Measurements from ENCODE around the gene FAM219B. TPM values are rescaled to one million over a fixed set of nuclear protein-coding genes. Genes with fewer than 3 reads are reported as not detected.
"Not testable (repeated sequence)": the region's sequence is repeated elsewhere in the genome, so short reads cannot be mapped to it uniquely, and the experiment has no call there.

The FAM219B gene
- total RNA-seq, 2 donors from 2014 or later = 91.2 to 117 TPM

DNA sequence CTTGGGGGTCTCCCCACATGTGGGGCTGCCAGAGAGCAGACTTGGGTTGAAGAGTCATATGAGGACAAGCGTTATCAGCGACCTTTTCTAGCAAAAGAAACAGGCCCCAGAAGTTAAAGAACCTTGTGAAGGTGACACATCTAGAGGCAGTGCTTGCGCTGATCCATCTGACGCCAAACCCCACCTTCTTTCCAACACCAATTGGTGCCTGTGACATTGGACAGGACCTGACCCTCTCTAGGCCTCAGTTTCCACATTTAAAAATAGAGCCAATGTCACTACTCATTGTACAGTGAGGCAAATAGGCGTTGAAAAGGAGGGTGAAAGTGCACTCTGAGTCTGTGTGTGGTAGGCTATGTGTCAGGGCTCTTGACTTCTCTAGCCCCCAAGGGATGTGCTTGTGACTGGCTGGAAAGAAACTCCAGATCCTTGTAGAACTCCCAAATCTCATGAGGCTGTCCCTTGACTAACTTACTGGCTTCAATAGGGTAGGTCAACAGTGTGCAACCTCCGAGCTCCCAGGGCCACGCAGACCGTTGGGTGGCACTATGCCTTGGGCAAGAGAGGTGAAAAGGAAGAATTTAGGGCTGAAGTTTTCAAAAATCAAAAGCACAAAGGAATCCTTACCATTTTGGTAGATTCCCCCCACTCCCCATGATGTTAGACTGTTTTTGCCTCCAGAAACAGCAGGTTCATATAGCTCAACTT lies 666 bp upstream of the FAM219B start:
- ATAC-seq (peak; percentile 66 to 72), DNase-seq (peak; percentile 45)
- intact Hi-C loops (cut with DNase I) = loop anchor here (5.0 to 10.0 kb wide), 3 partner anchors 65 to 123 kb away; partner anchors contain the start of genes CSK (in 1 of the 2) and ULK3 (in 1 of the 2)

DNA sequence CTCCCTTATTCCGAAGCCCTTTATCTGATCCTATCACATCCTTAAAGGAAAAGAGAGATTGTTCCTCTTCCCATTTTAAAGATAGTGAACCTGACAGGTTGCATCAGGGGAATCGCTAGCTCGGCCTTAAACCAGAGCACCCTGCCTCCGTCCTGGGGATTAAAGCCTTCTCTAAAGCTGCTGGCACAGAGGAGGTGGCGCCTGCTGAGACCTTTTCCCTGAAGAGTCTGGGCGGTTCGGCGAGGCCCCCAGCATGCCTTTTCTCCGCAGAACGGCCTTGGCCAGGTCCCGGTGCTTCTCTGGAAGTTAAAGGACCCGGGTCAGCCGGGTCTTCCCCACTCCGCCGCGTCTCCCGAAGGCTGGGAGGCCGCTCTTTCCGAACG lies 593 bp downstream of the FAM219B start:
- ATAC-seq = peak; percentile 39 to 43
- no peak for DNase-seq
- intact Hi-C loops (cut with DNase I) = loop anchor here (5.0 to 10.0 kb wide), 3 partner anchors 64 to 121 kb away; partner anchors contain the start of genes CSK (in 1 of the 2) and ULK3 (in 1 of the 2)

DNA sequence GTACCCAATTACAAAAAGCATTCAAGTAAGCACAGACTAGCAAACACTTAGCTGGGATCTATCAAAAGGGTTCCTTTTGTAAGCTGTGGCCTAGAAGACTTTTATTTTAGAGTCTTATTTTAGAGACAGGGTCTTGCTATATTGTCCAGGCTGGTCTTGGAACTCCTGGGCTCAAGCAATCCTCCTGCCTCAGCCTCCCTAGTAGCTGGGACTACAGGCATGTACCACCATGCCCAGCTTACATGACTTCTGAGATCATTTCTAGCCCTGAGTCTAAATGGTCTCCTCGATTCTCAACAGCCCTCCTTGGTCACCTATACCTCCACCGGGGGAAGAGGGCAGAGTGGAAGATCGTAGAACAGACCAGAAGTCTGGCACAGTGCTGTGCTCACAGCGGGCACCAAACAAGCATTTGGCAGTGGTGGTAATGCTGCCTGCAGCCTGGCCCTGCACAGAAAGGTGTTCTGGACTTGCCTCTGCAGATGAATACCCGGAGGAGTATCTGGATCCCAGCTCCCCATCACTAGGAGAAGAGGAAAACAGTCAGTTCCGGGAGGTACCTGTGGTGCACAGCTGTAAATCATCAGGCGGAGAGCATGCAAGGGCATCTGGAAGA lies 2.4 kb downstream of the FAM219B start:
- DNase-seq (no peak), ATAC-seq (no peak)
- intact Hi-C loops (cut with DNase I) = loop anchor here in 1 of 2 donors (10.0 kb wide), 2 partner anchors 69 to 119 kb away; partner anchors contain the start of gene CSK

DNA sequence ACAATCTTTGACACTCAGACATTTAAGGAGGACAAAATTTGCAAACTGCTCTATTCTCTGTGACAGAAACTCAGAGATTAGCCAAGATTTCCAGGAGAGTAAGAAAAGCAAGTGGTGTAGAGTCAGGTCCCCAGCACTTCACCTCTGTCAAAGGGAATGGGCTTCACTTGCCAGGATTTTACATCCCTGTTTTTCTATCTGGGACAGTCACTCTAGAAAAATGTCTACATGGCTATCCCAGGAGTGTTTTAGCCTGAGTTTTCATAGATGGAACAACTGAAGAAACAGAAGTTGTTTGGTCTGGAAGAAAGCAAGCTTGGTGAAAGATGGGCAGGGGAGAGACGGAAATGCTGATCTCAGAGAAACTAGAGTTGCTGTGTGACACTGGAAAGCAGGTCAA lies 3.0 kb downstream of the FAM219B start:
- DNase-seq = no peak
- ATAC-seq = no peak
- intact Hi-C loops (cut with DNase I) = loop anchor here in 1 of 2 donors (10.0 kb wide), 2 partner anchors 69 to 119 kb away; partner anchors contain the start of gene CSK

DNA sequence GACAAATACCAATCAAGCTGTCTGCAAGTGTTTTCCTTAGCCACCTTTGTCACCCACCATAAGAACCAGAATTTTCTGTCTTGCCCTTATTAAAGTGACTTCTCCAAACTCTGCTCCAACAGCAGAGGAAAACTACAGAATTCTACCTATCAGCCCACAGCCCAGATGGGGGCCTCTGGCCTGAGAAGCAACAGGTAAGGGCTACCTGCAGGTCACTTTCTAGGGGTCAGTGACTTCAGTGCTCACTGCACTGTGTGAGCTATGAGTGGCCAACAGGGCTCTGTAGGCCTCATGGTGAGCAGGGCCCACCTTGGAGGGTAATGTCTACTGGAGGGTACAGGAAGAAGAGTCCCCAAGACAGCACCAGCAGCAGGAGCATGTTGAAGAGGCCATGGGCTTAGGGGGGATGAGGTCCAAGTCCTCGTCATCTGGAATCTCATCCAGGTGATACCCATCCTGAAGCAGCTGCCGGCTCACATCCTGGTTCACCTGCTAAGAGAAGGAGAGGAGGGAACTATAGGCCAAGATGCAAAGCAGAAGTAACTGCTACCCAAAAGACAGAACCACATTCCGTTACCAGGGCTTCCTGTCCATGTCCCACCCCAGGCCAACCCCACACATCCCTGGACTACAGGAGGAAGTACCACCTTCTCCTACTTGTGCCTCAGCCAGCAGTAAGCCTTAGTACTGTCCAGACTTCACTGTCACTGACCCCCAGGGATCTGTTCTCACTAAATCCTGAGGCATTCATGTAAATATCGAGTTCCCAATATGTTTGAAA lies 4.2 kb downstream of the FAM219B start:
- intact Hi-C loops (cut with DNase I) = loop anchor here in 1 of 2 donors (10.0 kb wide), 2 partner anchors 68 to 118 kb away; partner anchors contain the start of gene CSK
- ATAC-seq = no peak
- no peak for DNase-seq

DNA sequence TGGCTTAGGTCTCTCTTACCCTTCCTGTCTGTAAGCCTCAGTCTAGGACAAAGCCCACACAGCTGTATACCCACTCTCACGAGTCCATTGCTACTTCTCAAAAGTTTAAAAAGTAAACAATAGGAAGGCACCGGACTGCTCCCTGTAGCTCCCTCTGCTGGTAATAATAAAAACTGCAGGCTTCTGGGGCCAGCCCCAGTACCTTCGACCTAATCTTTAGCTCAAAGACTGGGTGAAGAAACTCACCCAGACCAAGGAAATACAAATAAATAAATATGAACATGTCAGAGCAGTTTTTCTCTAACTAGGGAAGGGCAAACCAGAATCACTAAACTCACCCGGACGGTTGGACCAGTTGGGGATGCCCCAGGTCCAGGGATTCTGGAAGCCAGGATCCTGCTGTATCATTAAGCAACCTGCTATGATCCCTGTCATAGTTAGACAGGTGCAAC lies 5.0 kb downstream of the FAM219B start:
- DNase-seq (no peak), ATAC-seq (peak; percentile 15 to 34)
- intact Hi-C loops (cut with DNase I) = loop anchor here in 1 of 2 donors (10.0 kb wide), 2 partner anchors 67 to 117 kb away; partner anchors contain the start of gene CSK

DNA sequence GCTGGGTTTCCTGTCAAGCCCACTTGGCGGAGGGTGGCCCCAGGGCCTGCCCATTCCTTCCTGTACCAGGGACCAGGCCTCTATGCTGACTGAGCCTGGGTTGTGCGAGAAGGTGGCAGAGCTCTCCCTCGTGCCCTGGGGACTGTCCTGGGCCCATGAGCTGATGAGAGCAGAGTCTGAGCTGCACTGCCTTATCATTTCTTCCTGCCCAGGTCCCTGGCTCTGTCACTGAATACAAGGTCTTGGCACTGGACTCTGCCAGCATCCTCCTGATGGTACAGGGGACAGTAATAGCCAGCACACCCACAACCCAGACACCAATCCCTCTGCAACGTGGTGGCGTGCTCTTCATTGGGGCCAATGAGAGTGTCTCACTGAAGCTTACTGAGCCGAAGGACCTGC lies 9.3 kb downstream of the FAM219B start:
- DNase-seq (no peak), ATAC-seq (peak; percentile 55 to 62)
- intact Hi-C loops (cut with DNase I) = no loop called here

DNA sequence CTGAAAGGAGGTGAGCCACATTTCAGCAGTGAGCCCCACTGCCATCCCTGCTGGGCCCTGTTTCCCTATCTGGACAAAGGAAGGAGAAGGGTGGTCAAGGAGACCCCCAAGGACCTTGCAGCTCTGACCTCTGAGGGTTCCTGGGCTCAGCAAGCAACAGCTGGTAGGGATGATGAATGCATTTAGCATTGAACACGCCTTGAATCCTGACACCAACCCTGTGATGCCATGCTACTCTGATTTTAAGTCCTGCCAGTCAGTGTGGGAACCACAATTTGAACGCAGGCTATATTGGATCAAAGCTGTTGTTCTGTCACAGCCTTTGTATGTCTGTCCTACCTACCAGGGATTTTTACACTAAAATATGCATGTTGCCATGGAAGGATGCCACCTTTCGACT lies 10.3 kb downstream of the FAM219B start:
- intact Hi-C loops (cut with DNase I) = no loop called here
- DNase-seq (no peak), ATAC-seq (no peak)

DNA sequence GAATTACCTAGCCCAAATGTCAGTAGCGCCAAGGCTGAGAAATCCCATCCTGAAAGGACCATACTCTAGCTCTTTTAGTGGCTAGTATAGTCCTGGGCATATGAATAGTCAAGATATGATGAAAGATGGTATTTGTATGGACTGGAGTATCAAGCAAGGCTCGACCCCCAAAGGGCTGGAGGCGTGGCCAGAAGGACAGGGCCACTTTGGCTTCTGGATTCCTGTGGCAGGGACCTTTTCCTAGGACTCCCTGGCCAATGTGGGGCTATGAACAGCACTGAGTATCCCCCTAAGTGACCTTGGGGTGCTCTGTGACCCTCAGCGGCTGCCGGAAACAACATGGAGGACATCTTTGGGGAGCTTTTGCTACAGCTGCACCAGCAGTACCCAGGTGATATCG lies 10.8 kb downstream of the FAM219B start:
- DNase-seq (no peak), ATAC-seq (no peak)
- intact Hi-C loops (cut with DNase I) = no loop called here

DNA sequence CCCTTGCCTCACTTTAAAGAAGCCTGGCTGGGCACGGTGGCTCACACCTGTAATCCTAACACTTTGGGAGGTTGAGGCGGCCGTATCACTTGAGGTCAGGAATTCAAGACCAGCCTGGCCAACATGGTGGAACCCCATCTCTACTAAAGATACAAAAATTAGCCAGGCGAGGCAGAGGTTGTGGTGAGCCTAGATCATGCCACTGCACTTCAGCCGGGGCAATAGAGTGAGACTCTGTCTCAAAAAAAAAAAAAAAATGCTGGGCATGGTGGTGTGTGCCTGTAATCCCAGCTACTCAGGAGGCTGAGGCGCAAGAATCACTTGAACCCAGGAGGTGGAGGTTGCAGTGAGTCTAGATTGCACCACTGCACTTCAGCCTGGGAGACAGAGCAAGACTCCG lies 12.3 kb downstream of the FAM219B start:
- intact Hi-C loops (cut with DNase I); DNase-seq: not testable (repeated sequence)

DNA sequence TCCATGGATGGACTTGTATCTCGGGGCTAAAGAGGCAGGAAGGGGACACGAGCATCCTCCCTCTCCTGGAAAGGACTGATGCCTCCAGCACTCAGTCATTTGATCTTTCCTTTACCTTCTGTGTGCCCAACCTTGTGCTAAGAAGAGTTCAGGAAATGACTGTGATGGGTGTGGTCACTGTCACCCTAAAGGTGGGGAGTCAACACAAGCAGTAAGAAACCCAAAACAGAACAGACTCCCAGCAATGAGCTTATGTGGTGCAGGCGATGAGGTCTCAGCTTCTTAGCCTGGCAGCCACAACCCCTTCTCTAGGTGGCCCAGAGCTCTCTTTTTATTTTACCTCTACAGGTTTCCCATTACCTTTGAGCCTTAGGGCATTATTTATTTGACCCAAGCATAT lies 13.0 kb downstream of the FAM219B start:
- intact Hi-C loops (cut with DNase I) = no loop called here
- DNase-seq (peak; percentile 8), ATAC-seq (no peak)

More for the DNA sequence above, 12.3 kb downstream of the FAM219B start:
- ATAC-seq = not testable (repeated sequence)

DNA sequence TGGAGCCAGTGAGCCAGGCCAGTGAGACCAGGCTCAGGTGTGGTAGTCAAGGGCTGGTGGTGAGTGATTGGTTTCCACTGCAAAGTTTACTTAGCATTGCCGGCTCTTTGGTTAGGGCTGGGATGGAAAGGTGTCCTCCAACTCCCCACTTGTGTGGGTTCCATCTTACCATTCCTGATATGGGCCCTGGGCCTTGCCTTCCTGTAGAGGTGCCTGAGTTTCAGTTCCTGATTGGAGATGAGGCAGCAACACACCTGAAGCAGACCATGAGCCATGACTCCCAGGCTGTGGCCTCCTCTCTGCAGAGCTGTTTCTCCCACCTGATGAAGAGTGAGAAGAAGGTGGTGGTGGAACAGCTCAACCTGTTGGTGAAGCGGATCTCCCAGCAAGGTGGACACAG lies 13.7 kb downstream of the FAM219B start:
- intact Hi-C loops (cut with DNase I) = no loop called here
- DNase-seq = peak; percentile 0
- no peak for ATAC-seq

DNA sequence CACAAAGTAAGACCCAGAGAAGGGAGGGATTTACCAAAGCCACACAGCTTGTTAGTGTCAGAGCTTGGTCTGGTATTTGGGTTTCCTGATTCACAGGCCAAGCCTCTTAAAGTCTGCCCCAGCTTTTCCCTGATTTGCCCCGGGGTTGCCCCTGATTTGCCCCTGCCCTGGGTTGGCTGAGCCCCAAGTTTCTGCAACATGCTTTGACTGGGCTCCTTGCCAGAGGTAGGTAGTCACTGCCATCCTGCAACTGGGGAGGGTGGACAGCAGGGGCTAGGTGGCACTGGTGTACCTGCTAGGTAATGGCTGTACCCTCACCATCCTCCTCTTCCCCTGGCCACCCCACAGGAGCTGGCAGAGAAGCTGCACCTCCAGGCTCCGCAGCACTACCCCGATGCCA lies 14.3 kb downstream of the FAM219B start:
- peak; percentile 16 for DNase-seq
- ATAC-seq = no peak
- intact Hi-C loops (cut with DNase I) = no loop called here

DNA sequence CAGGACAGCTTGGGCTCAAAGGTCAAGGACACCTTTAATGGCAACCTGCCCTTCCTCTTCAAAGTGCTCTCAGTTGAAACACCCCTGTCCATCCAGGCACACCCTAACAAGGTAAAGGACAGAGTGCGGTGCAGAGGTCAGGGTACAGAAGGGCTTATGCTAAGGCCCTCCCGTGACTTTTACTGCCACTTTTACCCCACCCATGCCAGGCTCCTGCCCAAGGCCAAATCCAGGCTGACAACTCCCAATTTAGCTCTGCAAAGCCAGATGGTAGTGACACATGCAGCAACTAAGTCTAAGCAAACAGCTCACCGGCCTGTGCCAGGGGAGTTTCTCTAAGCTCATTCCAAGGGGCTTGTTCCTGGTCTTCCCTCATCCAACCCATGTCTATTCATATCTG lies 15.2 kb downstream of the FAM219B start:
- DNase-seq (peak; percentile 16), ATAC-seq (no peak)
- intact Hi-C loops (cut with DNase I) = no loop called here

DNA sequence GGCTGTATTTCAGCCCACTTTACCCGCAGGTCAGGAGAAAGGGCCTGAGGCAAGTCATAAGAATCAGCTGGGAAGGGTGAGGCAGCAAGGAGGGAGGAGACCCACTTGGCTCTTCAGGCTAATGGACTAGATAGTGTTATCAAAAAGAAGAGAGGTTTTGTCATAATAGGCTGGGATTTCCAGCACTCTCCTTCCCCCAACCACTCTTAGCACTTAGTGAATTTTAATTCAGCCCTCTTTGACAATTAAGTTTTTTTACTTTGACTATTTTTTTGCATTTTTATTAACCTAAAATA lies 16.0 kb downstream of the FAM219B start:
- ATAC-seq = no peak
- intact Hi-C loops (cut with DNase I) = no loop called here
- no peak for DNase-seq

DNA sequence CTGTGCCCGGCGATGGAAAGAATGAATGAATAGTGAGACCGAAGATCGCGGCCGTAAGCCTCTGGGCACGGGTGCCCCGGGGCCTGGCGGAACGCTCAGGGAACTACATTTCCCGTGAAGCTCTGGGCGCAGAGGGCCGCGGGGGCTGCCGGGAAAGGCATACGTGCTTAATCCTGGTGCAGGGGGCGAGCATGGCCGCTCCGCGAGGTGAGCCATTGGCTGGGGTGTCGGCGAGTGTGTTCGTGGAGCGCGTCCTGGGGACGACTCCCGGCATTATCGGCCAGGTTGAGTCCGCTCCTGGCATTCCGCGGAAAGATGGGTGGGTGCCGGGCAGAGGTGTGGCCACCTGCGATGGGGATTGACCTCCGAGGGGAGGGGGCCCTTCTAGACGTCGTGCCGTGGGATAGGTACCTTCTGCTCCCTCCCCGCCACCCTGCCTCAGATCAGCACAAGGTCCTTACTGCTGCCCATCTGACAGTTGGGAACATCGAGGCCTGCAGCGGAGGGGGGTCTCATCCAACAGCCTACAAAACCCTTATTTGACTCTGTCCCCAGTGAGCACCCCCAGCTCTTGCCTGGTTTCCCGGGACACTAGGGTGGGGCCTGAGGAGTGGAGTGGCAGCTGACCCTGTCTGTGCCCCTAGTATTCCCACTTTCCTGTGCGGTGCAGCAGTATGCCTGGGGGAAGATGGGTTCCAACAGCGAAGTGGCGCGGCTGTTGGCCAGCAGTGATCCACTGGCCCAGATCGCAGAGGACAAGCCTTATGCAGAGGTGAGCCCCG lies 16.6 kb downstream of the FAM219B start, which contains the start of gene MPI:
Gene MPI, plus strand, starts transcription at position 160 of the 782 bp plus-strand sequence. Its CDS starts 32 bp downstream, at position 192.
- peak; percentile 91 for DNase-seq
- peak; percentile 96 to 98 for ATAC-seq
- intact Hi-C loops (cut with DNase I) = no loop called here

DNA sequence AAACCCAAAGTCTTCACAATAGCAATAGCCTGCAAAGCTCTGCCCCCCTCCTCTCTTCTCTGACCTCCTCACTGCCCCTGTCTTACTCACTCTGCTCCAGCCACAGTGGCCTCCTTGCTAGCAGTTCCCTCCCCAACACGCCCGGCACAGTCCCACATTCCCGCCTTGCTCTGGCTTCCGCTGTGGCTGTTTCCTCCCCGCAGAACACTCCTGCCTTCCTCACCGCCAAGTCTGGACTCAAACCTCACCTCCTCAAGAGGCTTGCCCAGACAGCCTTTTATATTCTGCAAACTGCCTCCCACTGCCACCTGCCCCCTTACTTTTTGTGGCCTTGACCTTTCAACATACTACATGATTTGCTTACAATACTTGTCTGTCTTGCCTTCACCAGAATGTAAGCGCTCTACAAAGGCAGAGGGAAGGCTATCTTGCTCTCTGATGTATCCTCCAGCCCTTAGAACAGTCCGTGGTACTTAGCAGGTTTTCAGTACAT lies 17.2 kb downstream of the FAM219B start:
- peak; percentile 64 to 73 for ATAC-seq
- intact Hi-C loops (cut with DNase I) = no loop called here
- peak; percentile 56 for DNase-seq

DNA sequence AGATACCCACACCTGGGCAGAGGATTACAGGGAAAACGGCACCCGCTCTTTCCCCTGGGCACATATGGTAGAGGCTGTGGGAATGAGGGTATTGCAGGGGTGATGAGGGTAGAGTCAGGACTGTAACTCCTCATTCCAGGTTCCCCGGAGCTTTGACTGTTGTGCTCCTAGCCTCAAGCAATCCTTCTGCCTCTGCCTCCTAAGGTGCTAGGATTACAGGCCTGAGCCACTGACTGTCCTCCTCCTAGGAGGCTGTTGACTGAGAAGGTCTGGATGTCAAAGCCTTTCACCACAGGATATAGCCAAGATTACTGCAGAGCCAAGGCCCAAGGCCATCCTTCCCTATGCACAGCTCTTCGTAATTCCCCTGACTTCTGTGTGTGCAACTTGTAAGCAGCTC lies 17.9 kb downstream of the FAM219B start:
- ATAC-seq (no peak), DNase-seq (no peak)
- intact Hi-C loops (cut with DNase I) = no loop called here
